Calu3 (cell line): ENCODE results near the gene DEGS2. TPM values are rescaled to one million over a fixed set of nuclear protein-coding genes. Genes with fewer than 3 reads are reported as not detected.

Experiments
- BruUV-seq: library from RNA; stranded (reverse); fragments of 400-500 nt; replicated peaks from 2 replicates; lab custom pipeline; 2021; lab: Mats Ljungman, UMichigan
- CTCF ChIA-PET: fragments of 300-600 bp; sonication (Branson Sonifier 250); formaldehyde crosslinking; loops from one replicate; lab custom pipeline; 2022; ENCODE audit warnings: antibody characterized with exemption; lab: Charles Lee
- DNase-seq: peaks from one replicate; pipeline ENCODE4 v3.0.0; 2022
- H3K27ac Mint-ChIP-seq: one replicate; pipeline ENCODE4 v1.8.0; 2022; ENCODE audit warnings: mixed read lengths; ENCODE audit not compliant: unreplicated experiment
- H3K27me3 Mint-ChIP-seq: one replicate; pipeline ENCODE4 v1.8.0; 2022; ENCODE audit warnings: mixed read lengths; ENCODE audit not compliant: unreplicated experiment
- H3K36me3 Mint-ChIP-seq: one replicate; pipeline ENCODE4 v1.8.0; 2022; ENCODE audit warnings: mild to moderate bottlenecking, moderate library complexity, mixed read lengths; ENCODE audit not compliant: insufficient read depth, unreplicated experiment
- H3K4me1 Mint-ChIP-seq: one replicate; pipeline ENCODE4 v1.8.0; 2022; ENCODE audit warnings: mild to moderate bottlenecking, low read depth, mixed read lengths; ENCODE audit not compliant: unreplicated experiment
- H3K4me3 Mint-ChIP-seq: one replicate; pipeline ENCODE4 v1.8.0; 2022; ENCODE audit warnings: mild to moderate bottlenecking, low read depth, moderate library complexity, mixed read lengths; ENCODE audit not compliant: unreplicated experiment
- H3K9me3 Mint-ChIP-seq: one replicate; pipeline ENCODE4 v1.8.0; 2022; ENCODE audit warnings: low read depth, mixed read lengths; ENCODE audit not compliant: unreplicated experiment
- CTCF ChIP-seq: fragments of 200-600 bp; IDR thresholded peaks from one replicate; pipeline ENCODE4 v1.8.0; 2022; ENCODE audit warnings: antibody characterized with exemption; ENCODE audit not compliant: unreplicated experiment
- intact Hi-C: fragments of 100-400 bp; cut with micrococcal nuclease; formaldehyde crosslinking; loops from one replicate; pipeline ENCODE4 v1.10.0; 2022; ENCODE audit not compliant: unreplicated experiment
- total RNA-seq: library from RNA; stranded (reverse); gene quantifications from 2 replicates; pipeline ENCODE4 v1.2.3, GENCODE V29; 2022

Gene DEGS2
- total RNA-seq, 1 experiment from 2014 or later, result 2.5 TPM

- Mint-ChIP-seq H3K4me1 (no peaks in the 10 kb centered on the region), H3K9me3 (no peaks in the 10 kb centered on the region), H3K27me3 (no peaks in the 10 kb centered on the region), H3K4me3 (no peak overlapping the region), H3K36me3 (no peaks in the 10 kb centered on the region), H3K27ac (no peak overlapping the region)
- CTCF ChIA-PET, result interaction anchor here (0.6 kb wide), 1 partner anchor 8 kb away, joined by 7 read pairs; no protein-coding TSS in a partner anchor
- intact Hi-C loops, result no loop called here
- BruUV-seq, result no TSS peak
- no peak for TF ChIP-seq CTCF
- DNase-seq, result no peak
These were observed 43.7 kb upstream of the DEGS2 start for GRCh38 chr14:100203146-100203545.

GRCh38 chr14:100202712-100203111 lies 43.3 kb upstream of the DEGS2 start:
- CTCF ChIA-PET, result no interaction called here
- no TSS peak for BruUV-seq
- intact Hi-C loops, result no loop called here

GRCh38 chr14:100201701-100202100 lies 42.3 kb upstream of the DEGS2 start:
- Mint-ChIP-seq H3K4me1 (no peaks in the 10 kb centered on the region), H3K27me3 (no peaks in the 10 kb centered on the region), H3K9me3 (no peaks in the 10 kb centered on the region), H3K4me3 (no peak overlapping the region), H3K36me3 (no peaks in the 10 kb centered on the region), H3K27ac (no peak overlapping the region)
- intact Hi-C loops, result no loop called here
- no peak for TF ChIP-seq CTCF
- DNase-seq, result no peak
- CTCF ChIA-PET, result interaction anchor here (1.0 kb wide), 1 partner anchor 9 kb away, joined by 3 read pairs; no protein-coding TSS in a partner anchor
- BruUV-seq, result no TSS peak

More at GRCh38 chr14:100202712-100203111, 43.3 kb upstream of the DEGS2 start:
- Mint-ChIP-seq H3K9me3 (no peaks in the 10 kb centered on the region), H3K4me3 (no peak overlapping the region), H3K36me3 (no peaks in the 10 kb centered on the region), H3K27me3 (no peaks in the 10 kb centered on the region), H3K27ac (no peak overlapping the region), H3K4me1 (no peaks in the 10 kb centered on the region)
- DNase-seq, result no peak
- TF ChIP-seq CTCF, result no peak

GRCh38 chr14:100200311-100200710 lies 40.9 kb upstream of the DEGS2 start:
- Mint-ChIP-seq H3K4me1 (no peaks in the 10 kb centered on the region), H3K27ac (no peak overlapping the region), H3K27me3 (no peaks in the 10 kb centered on the region), H3K4me3 (no peak overlapping the region), H3K36me3 (no peaks in the 10 kb centered on the region), H3K9me3 (no peaks in the 10 kb centered on the region)
- intact Hi-C loops, result no loop called here
- DNase-seq, result no peak
- TF ChIP-seq CTCF, result no peak
- no TSS peak for BruUV-seq
- CTCF ChIA-PET, result no interaction called here
